Heart left ventricle (tissue), 16 donors: Measurements from ENCODE around the gene F5. TPM values are rescaled to one million over a fixed set of nuclear protein-coding genes. Genes with fewer than 3 reads are reported as not detected.
A peak's percentile ranks its signal among the peaks of the same experiment; 100 is the strongest.

Experiments
- ATAC-seq, 4 donors: fragments of 200-7000 bp; cut with Tn5 transposase; one replicate each; pipeline ENCODE4 v1.9.1; 2020 to 2022; ENCODE audit warnings: moderate library complexity in 4 of 4, mild to moderate bottlenecking in 3 of 4, moderate number of reproducible peaks in 1 of 4
- DNase-seq, 5 donors: peaks; one replicate each; pipeline ENCODE4 v3.0.0-alpha.2; 2020
- H3K27ac ChIP-seq, 12 donors: fragments of 200-600 bp; sonication (generic) in 4 of 12; one replicate each; pipeline versions ENCODE4 v1.5.0 to v1.8.0; 2016 to 2022; ENCODE audit warnings: mild to moderate bottlenecking in 2 of 12
- H3K27me3 ChIP-seq, 9 donors: fragments of 200-600 bp; sonication (generic) in 2 of 9; one replicate each; pipeline versions ENCODE4 v1.5.1 to v1.8.0; 2016 to 2022; ENCODE audit warnings: mild to moderate bottlenecking in 3 of 9
- H3K36me3 ChIP-seq, 9 donors: fragments of 200-600 bp; sonication (generic) in 2 of 9; one replicate each; pipeline versions ENCODE4 v1.5.0 to v1.8.0; 2018 to 2022; ENCODE audit warnings: mild to moderate bottlenecking in 2 of 9
- H3K4me1 ChIP-seq, 12 donors: fragments of 200-600 bp; sonication (generic) in 4 of 12; one replicate each; pipeline versions ENCODE4 v1.5.0 to v1.8.0; 2016 to 2022; ENCODE audit warnings: mild to moderate bottlenecking in 3 of 12
- H3K4me3 ChIP-seq, 12 donors: fragments of 200-600 bp; sonication (generic) in 4 of 12; one replicate each; pipeline versions ENCODE4 v1.5.0 to v1.8.0; 2017 to 2022; ENCODE audit warnings: mild to moderate bottlenecking in 9 of 12, moderate library complexity in 4 of 12
- H3K9me3 ChIP-seq, 12 donors: fragments of 200-600 bp; sonication (generic) in 4 of 12; one replicate each; pipeline versions ENCODE4 v1.5.0 to v1.8.0; 2016 to 2022; ENCODE audit warnings: mild to moderate bottlenecking in 1 of 12
- POLR2A ChIP-seq, 2 donors: fragments of 450-650 bp; IDR thresholded peaks; one replicate each; pipeline ENCODE4 v1.6.1; 2017; ENCODE audit warnings: antibody characterized with exemption in 2 of 2, mild to moderate bottlenecking in 2 of 2, moderate library complexity in 2 of 2
- WGBS, 4 donors: extraction: QIAGEN DNeasy Blood & Tissue Kit in 2 of 4; methylation state at CpG; one replicate each; pipeline versions ENCODE4 v1.1.5 to v1.1.7; 2013 to 2018; 5-methylcytosine and 5-hydroxymethylcytosine counted together
- intact Hi-C, 10 donors: fragments of 100-400 bp; cut with DNase I; formaldehyde crosslinking; loops; one replicate each; pipeline versions ENCODE4 v1.11.1 to v1.14.2; 2022
- polyA plus RNA-seq, 2 donors: library from polyadenylated mRNA; stranded (reverse); fragments of 200-250 nt; gene quantifications; one replicate each; pipeline ENCODE4 v1.2.3, GENCODE V29; 2013
- total RNA-seq, 9 donors: library from RNA; depleted of rRNA in 2 of 9; stranded (reverse); fragments of >200 nt in 2 of 9; fragmentation: NEBNext Ultra II Directional in 3 of 9; extraction: Animal tissue kit (Norgen Biotek cat#: 25700) in 3 of 9; gene quantifications; one replicate each; pipeline versions ENCODE4 v1.1.0 to v1.2.4, GENCODE V29; 2016 to 2023
- TF ChIP-seq, protein P1 (sequence below), 12 donors: fragments of 200-600 bp; sonication (generic) in 4 of 12; IDR thresholded peaks; one replicate each; pipeline versions ENCODE4 v1.5.0 to v1.8.0; 2018 to 2022; ENCODE audit warnings: antibody characterized with exemption in 12 of 12, mild to moderate bottlenecking in 5 of 12
- donor health status: ischemic (EF 13 %, LVEDD 7.1; RV severe dilation, severe dysfunction).
- donor health status: healthy with polysubstance abuse.
- donor health status: DM: no; HTN: yes; CAD: no.
- donor health status: DM: no; HTN: no; CAD: no.
- donor health status: ischemic (EF 25% LVEDD 6.9; RV normal size, moderate dysfunction).
- donor health status: ischemic (EF 25% LVEDD 5.7; RV mildly dilated, moderate dysfunction).
- donor health status: healthy.
- donor health status: DM: yes; HTN: yes; CAD: no.
- donor health status: ischemic (EF 35%, LVEDD 5.7; RV mildly dilated, moderate dysfunction).
- donor health status: nonischemic (EF 11% LVEDD 7.7; RV severe dilation, severe dysfunction).
- donor health status: DM: yes; HTN: yes; CAD: no.
- donor health status: PGD.
- donor health status: ischemic (EF 29% LVEDD 5.4; RV normal size, mild dysfunction).
- donor health status: nonischemic (EF 23%, LVEDD 6.1; RV moderate dilation, normal function).

The F5 gene
- total and polyA plus RNA-seq, 11 donors: 0.93 to 43.3 (median 18.0) TPM

DNA sequence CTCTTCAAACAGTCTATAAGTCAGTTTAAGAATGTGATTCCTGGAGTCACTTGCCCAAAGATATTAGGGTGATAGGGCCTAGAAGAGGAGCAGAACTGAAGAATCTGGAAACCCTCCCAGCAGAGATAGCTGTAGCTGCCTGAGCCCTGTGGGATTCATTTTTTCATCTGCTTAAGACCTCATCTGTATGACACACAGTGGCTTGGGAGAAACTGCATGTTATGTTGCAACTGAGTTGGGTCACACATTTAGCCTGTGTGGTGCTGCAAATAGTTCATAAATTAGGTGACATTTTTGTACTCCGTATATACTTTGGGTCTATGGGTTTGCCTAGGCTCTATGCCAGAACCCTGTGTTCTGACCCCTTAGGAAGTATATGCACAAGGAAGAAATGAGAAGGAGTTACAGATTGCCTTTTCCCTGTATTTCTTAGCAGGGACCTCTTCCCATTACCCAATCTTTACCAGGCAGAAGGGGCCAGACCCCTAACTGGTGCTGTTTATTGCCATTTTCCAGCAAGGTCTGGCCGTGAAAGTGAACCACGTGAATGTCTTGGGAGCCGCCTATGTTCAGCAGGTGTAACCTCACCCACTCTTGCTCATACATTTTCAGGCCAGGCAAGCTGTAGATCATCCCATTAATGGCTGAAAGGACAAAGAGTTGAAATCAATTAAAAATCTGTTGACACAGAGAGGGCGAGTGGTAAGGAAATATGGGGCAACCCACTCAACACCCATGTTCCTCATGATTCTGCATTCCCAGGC is 58.6 kb downstream of the F5 start:
- intact Hi-C loops: loop anchor here in 1 of 10 donors (10.0 kb wide), 1 partner anchor 133 kb away; no protein-coding TSS in a partner anchor
- H3K36me3 ChIP-seq: peaks cover 0 to 7% (median 0%) of the 10 kb centered on the region in 9 donors
- 85 to 91% (median 88%) methylated on average over 5 of the region's 5 CpGs for WGBS, 4 donors

DNA sequence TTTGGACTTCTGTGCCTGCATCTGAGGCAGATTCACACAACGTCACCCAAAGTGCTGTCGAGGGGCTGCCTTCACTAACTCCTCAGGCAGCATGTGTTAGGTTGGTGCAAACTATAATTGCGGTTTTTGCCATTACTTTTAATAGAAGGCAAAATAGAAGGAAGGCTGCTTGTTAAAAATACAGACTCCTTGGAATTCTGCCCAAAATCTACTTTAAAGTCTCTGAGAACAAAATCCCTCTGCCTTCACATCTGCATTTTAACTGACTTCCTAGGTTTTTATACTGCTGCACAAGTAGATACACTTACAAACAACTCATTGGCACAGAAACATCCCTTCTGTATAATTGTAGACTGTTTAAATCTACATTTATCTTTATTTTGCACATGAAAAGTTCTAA is 59.3 kb downstream of the F5 start:
- Histone ChIP-seq H3K27ac (no peak overlapping the region), H3K9me3 (no peaks in the 10 kb centered on the region), H3K27me3 (no peaks in the 10 kb centered on the region), H3K4me3 (no peak overlapping the region), H3K36me3 (peaks cover 0 to 9% (median 0%) of the 10 kb centered on the region in 9 donors), H3K4me1 (peaks cover 0 to 9% (median 0%) of the 10 kb centered on the region in 12 donors)
- ATAC-seq: no peak
- intact Hi-C loops: loop anchor here in 1 of 10 donors (10.0 kb wide), 1 partner anchor 132 kb away; no protein-coding TSS in a partner anchor
- WGBS, 4 donors: 75 to 81% (median 78%) methylated on average over 3 of the region's 3 CpGs
- DNase-seq: no peak
- no peak for TF ChIP-seq POLR2A (IDR thresholded peaks at IDR 0.05)
- TF ChIP-seq, protein P1, sequence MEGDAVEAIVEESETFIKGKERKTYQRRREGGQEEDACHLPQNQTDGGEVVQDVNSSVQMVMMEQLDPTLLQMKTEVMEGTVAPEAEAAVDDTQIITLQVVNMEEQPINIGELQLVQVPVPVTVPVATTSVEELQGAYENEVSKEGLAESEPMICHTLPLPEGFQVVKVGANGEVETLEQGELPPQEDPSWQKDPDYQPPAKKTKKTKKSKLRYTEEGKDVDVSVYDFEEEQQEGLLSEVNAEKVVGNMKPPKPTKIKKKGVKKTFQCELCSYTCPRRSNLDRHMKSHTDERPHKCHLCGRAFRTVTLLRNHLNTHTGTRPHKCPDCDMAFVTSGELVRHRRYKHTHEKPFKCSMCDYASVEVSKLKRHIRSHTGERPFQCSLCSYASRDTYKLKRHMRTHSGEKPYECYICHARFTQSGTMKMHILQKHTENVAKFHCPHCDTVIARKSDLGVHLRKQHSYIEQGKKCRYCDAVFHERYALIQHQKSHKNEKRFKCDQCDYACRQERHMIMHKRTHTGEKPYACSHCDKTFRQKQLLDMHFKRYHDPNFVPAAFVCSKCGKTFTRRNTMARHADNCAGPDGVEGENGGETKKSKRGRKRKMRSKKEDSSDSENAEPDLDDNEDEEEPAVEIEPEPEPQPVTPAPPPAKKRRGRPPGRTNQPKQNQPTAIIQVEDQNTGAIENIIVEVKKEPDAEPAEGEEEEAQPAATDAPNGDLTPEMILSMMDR (IDR thresholded peaks at IDR 0.05): no peak

More for the DNA sequence above, 58.6 kb downstream of the F5 start:
- TF ChIP-seq, protein P1 (IDR thresholded peaks at IDR 0.05): no peak
- TF ChIP-seq POLR2A (IDR thresholded peaks at IDR 0.05): no peak
- Histone ChIP-seq H3K27me3 (no peaks in the 10 kb centered on the region), H3K27ac (no peak overlapping the region), H3K4me3 (no peak overlapping the region), H3K9me3 (no peaks in the 10 kb centered on the region), H3K4me1 (peaks cover 0 to 9% (median 0%) of the 10 kb centered on the region in 12 donors)
- DNase-seq (no peak), ATAC-seq (peak in 2 of 4 donors; percentile 13 to 74)

- intact Hi-C loops: loop anchor here in 1 of 10 donors (10.0 kb wide), 1 partner anchor 131 kb away; no protein-coding TSS in a partner anchor
- no peak overlapping the region for H3K4me3 ChIP-seq
- TF ChIP-seq, protein P1 (IDR thresholded peaks at IDR 0.05): no peak
- TF ChIP-seq POLR2A (IDR thresholded peaks at IDR 0.05): no peak
- H3K36me3 ChIP-seq: peaks cover 0 to 9% (median 0%) of the 10 kb centered on the region in 9 donors
- peaks cover 0 to 9% (median 0%) of the 10 kb centered on the region in 12 donors for H3K4me1 ChIP-seq
- 76 to 91% (median 87%) methylated on average over 1 of the region's 1 CpG for WGBS, 4 donors
- no peak for DNase-seq
- no peak for ATAC-seq
- H3K27me3 ChIP-seq: no peaks in the 10 kb centered on the region
- H3K27ac ChIP-seq: no peak overlapping the region
- H3K9me3 ChIP-seq: no peaks in the 10 kb centered on the region
These were observed 60.0 kb downstream of the F5 start for GRCh38 chr1:169526120-169526832.

DNA sequence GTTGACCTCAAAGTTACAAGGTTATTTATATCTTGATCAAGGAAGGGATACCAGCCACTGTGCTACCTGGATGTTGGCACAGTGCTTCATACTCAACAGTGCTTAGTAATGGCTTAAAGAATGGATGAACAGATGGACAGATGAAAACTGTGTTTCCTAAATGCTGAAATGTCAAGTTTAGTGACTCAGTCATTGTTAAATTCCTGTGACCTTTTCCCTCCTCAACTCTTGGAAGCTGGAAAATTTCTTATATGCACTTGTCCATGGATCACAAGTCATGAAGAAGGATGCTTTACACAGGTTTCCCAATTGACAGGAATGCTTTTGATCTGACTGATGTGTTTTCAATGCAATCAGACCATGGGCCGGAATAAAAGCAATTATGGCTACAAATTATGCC is 60.9 kb downstream of the F5 start:
- no peak overlapping the region for H3K4me3 ChIP-seq
- peaks cover 0 to 9% (median 0%) of the 10 kb centered on the region in 12 donors for H3K4me1 ChIP-seq
- H3K36me3 ChIP-seq: peaks cover 0 to 9% (median 0%) of the 10 kb centered on the region in 9 donors
- WGBS, 4 donors: 86 to 100% (median 95%) methylated on average over 1 of the region's 1 CpG
- no peak for ATAC-seq
- no peaks in the 10 kb centered on the region for H3K9me3 ChIP-seq
- intact Hi-C loops: loop anchor here in 1 of 10 donors (10.0 kb wide), 1 partner anchor 131 kb away; no protein-coding TSS in a partner anchor
- DNase-seq: no peak
- no peak for TF ChIP-seq POLR2A (IDR thresholded peaks at IDR 0.05)
- TF ChIP-seq, protein P1 (IDR thresholded peaks at IDR 0.05): no peak
- H3K27ac ChIP-seq: no peak overlapping the region
- no peaks in the 10 kb centered on the region for H3K27me3 ChIP-seq
